ENCODE data around the gene DENND6B.

DENND6B gene

DNA sequence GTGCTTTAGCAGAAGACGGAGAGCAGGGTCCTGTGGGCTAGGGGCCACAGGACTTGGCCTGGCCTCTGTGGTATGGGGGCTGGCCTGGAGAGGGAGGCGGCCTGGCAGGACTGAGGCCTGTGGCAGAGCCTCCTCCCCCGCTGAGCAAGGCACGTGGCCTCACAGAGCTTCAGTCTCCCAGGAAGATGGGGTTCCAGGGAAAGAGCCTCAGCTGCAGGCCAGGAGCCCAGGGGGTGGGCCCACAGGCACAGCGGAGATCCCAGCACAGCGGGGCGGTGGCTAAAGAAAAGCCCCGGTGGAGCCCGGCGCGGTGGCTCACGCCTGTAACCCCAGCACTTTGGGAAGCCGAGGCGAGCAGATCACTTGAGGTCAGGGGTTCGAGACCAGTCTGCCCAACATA, 67.5 kb downstream of the DENND6B start:
- DNase-seq, result no peak

Measured in anterior cingulate cortex (tissue), 58 donors.